NCI-H2196 treated with DMSO at 0.1 percent for 48 hours (cell line): ENCODE results near the gene IL26.
"Not testable (repeated sequence)": the region's sequence is repeated elsewhere in the genome, so short reads cannot be mapped to it uniquely, and the experiment has no call there.

Experiments
- DNase-seq: peaks from one replicate; lab custom pipeline; 2025; ENCODE audit not compliant: unreplicated experiment; lab: John Stamatoyannopoulos, UW

The IL26 gene

GRCh38 chr12:68240975-68241374 is 15.4 kb upstream of the IL26 start:
- DNase-seq = no peak

DNA sequence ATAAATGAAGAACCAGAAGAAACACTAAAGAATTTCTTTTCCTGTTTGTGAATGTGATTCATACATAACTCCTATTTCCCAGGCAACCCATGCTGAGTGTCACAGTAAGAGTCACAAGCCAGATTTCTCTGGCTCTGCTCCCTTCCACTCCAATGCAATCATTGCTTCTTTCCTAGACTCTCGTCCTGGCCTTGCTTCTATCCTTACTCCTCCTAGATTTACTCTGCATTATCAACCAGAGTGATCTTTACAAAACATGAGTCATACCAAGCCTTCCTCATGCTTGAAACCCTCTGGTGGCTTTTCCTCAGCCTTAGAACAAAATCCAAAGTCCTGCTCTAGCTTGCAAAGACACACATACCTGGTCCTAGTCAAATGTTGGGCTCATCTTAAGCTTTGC is 14.5 kb upstream of the IL26 start:
- DNase-seq = no peak

DNA sequence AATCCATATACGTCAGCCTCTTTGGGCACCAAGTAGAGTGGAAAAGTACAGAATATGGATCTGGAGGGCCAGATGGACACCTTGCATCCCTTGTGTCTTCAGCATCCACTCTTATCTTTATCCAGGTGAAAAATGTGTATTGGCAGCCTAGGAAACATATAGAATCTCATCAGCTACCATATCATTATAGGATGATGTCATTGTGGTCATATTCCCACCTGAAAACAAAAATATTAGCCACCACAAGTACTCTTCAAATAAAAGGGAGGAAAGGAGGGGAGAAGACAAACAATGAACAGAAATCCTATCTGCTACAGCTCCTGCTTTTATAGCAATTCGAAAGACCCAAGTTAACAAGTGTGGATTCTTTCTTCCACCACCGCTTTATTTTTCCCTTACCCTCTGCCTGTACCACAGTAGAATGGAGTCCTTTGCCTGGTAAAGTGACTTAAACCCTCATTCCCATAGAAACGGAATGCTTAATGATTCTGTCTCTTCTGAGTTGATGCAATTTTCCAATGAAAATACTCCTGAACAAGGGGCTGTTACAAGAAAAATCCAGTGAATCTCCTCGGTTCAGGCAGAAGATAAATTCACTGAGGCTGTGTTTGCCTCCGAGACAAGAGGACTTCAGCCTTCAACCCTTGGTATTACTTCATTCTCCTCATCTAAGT is 13.8 kb upstream of the IL26 start:
- no peak for DNase-seq

- no peak for DNase-seq
These were observed 12.0 kb upstream of the IL26 start for GRCh38 chr12:68237619-68238018.

GRCh38 chr12:68237078-68237477 is 11.5 kb upstream of the IL26 start:
- DNase-seq = no peak

- DNase-seq = no peak
These were observed 10.9 kb upstream of the IL26 start for GRCh38 chr12:68236421-68237059.

DNA sequence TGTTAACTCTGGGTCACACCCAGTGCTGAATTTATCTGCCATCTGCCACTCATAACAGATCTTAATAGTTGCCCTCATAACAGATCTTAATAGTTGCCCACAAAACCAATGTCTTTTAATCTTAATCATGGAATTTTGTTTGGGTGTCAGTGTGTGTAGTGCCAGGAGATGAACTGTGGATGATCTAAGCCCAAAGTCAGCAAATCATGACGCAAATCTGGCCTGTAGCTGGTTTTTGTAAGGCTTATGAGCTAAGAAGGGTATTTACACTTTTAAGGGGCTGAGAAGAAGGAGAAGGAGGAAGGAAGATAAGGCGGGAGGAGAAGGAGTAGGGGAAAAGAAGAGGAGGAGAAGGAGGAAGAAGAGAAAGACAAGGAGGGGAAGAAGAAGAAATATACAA is 10.0 kb upstream of the IL26 start:
- DNase-seq = no peak

- DNase-seq = no peak
These were observed 8.5 kb upstream of the IL26 start for GRCh38 chr12:68234140-68234539.

- DNase-seq = no peak
These were observed 7.9 kb upstream of the IL26 start for GRCh38 chr12:68233498-68233897.

- DNase-seq = no peak
These were observed 6.1 kb upstream of the IL26 start for GRCh38 chr12:68231691-68232090.

DNA sequence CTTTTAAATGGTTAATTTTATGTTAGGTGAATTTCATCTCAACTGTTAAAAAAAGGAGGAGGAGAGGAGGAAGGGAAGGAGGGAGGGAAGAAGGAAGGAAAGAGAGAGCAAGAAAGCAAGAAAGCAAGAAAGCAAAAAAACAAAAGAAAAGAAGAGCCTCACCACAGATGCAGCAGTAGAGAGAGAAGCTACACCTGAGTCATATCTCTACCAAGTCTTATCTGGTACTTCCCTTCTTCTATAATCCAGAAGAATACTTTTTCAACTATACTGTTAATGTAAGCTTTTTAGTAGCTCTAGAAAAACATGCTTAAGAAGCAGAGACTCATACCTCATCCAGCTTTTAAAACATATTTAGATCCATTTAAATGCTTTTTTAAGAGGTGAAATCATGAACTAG is 5.6 kb upstream of the IL26 start:
- DNase-seq = no peak

DNA sequence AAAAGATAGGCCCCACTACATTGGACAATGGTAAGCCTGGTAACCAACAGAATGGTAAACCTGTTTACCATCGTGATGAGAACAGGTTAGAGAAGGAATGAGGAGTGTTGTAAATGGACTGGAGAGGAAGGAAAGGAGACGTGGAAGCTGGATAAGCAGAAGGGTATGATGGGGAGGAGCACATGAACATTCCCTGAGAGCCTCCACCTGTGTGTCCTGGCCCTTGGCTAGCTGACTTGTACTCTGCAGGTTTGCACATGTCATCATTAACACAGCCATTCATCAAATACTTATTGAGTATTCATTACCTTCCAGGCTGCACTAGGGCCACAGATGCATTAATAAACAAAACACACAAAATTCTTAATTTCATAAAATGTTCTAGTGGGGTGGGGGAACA is 4.3 kb upstream of the IL26 start:
- DNase-seq = no peak

- DNase-seq = no peak
These were observed 1.7 kb upstream of the IL26 start for GRCh38 chr12:68227356-68227755.

- no peak for DNase-seq
These were observed 861 bp downstream of the IL26 start for GRCh38 chr12:68224613-68225285.

DNA sequence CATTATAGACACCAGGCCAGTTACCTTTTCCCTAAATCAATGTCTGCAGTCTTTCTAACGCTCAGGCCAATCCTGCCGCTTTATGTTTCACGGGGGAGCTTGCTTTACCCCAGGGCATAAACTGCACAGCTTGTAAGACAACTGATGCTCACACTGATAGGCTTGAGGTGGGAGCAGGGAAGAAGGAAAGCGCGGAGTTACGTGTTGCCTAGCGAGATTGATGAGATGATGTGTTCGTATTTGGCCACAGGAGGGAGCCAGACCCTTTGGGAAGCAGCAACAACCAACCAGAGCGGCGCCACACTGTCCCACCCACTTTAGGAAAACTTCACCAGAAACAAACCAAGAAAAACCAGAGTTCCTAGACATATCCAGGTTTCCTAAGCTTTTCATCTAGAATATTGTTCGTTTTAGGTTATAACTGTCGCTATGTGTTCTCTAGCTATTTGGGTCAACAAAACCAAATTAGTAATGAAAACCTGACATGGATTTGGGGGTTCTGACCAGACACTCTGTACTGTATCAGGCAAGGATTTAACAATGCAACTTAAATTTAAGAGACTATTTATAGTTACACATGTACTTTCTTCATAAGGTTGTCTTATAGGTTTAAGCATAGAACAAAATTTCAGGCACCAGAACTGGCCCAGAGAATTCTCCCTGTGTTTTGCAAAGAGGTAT is 2.4 kb downstream of the IL26 start:
- peak; percentile 64 for DNase-seq

GRCh38 chr12:68222326-68222725 is 3.3 kb downstream of the IL26 start:
- no peak for DNase-seq

- DNase-seq = no peak
These were observed 4.1 kb downstream of the IL26 start for GRCh38 chr12:68221497-68221896.

DNA sequence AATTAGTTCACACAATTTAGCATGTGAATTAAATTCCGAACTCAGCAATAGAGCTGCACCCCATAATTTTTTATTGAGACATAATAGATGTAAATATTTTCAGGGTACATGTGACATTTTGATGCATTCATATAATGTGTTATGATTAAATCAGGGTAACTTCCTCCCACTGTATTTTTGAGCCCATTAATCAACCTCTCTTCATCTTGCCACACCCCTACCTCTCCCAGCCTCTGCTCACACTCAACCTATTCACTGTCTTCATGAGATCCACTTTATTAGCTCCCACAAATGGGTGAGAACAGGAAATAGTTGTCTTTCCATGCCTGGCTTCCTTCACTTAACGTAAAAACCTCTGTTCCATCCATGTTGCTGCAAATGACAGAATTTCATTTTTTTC is 14.7 kb downstream of the IL26 start:
- DNase-seq = no peak

DNA sequence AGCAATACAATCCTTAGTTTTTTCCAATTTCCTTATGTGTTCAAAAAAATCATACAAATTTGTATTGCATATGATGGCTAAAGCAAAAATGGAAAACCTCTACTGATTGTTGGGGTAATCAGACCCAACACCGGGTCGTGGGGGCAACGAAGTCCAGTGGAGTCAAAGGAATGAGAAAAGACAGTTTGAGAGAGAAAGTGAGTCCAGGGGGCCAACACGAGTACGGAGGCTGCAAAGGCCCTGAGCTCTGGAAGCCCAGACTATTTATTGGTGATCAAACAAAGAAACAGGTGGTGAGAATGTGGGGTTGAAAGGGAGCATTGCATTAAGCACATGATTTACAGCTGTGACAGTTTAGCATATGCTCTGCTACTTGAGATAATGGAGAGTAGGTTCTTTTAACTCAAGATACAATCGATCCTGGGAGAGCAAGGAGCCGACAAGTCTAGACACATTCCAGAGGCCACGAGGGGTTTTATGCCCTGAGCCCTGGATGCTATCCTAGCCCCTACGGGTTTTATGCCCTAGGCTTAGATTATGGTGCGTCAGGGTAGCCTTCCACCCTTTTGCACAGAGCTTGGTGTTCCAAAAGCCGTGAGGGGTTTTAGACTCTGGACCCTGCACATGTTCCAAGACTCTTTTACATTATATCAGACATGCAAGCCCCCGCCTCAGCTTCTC is 16.4 kb downstream of the IL26 start:
- not testable (repeated sequence) for DNase-seq

GRCh38 chr12:68207276-68207675 is 18.3 kb downstream of the IL26 start:
- no peak for DNase-seq

- no peak for DNase-seq
These were observed 19.2 kb downstream of the IL26 start for GRCh38 chr12:68206446-68206845.
